Smooth muscle cell (in vitro differentiated cells): Measurements from ENCODE around the gene HARS1. TPM values are rescaled to one million over a fixed set of nuclear protein-coding genes. Genes with fewer than 3 reads are reported as not detected.

ENCODE experiments used
- DNase-seq: peaks from one replicate; lab custom pipeline; 2025; ENCODE audit not compliant: unreplicated experiment; lab: John Stamatoyannopoulos, UW
- H2AFZ ChIP-seq: fragments of 200-600 bp; sonication (generic); 2 replicates; pipeline ENCODE4 v1.6.0; 2016; ENCODE audit warnings: antibody characterized with exemption, low read depth, mild to moderate bottlenecking
- H3F3A ChIP-seq: fragments of 200-600 bp; sonication (generic); 2 replicates; pipeline ENCODE4 v1.6.0; 2017; ENCODE audit warnings: antibody characterized with exemption, low read depth
- H3K27ac ChIP-seq: fragments of 200-600 bp; sonication (generic); 2 replicates; pipeline ENCODE4 v1.5.1; 2016; ENCODE audit warnings: low read depth, mild to moderate bottlenecking
- H3K27me3 ChIP-seq: fragments of 200-600 bp; sonication (generic); 2 replicates; pipeline ENCODE4 v1.6.1; 2016; ENCODE audit warnings: low read depth, mild to moderate bottlenecking
- H3K36me3 ChIP-seq: fragments of 200-600 bp; sonication (generic); 2 replicates; pipeline ENCODE4 v1.5.1; 2016; ENCODE audit warnings: low read depth
- H3K4me1 ChIP-seq: fragments of 200-600 bp; sonication (generic); 2 replicates; pipeline ENCODE4 v1.5.1; 2016; ENCODE audit warnings: low read depth
- H3K4me2 ChIP-seq: fragments of 200-600 bp; sonication (generic); 2 replicates; pipeline ENCODE4 v1.6.0; 2016; ENCODE audit warnings: mild to moderate bottlenecking
- H3K4me3 ChIP-seq: fragments of 200-600 bp; sonication (generic); 2 replicates; pipeline ENCODE4 v1.5.1; 2016; ENCODE audit warnings: mild to moderate bottlenecking
- H3K79me2 ChIP-seq: fragments of 200-600 bp; sonication (generic); 2 replicates; pipeline ENCODE4 v1.6.0; 2016; ENCODE audit warnings: low read depth, mild to moderate bottlenecking
- H3K9ac ChIP-seq: fragments of 200-600 bp; sonication (generic); 2 replicates; pipeline ENCODE4 v1.6.0; 2016; ENCODE audit warnings: low read depth
- H3K9me3 ChIP-seq: fragments of 200-600 bp; sonication (generic); replicated peaks from 2 replicates; pipeline ENCODE4 v1.5.1; 2016; ENCODE audit warnings: low read depth
- H4K20me1 ChIP-seq: fragments of 200-600 bp; sonication (generic); 2 replicates; pipeline ENCODE4 v1.6.0; 2016; ENCODE audit warnings: low read depth
- CTCF ChIP-seq: fragments of 200-600 bp; sonication (generic); IDR thresholded peaks from 2 replicates; pipeline ENCODE4 v1.5.1; 2017; ENCODE audit warnings: borderline replicate concordance, mild to moderate bottlenecking, antibody characterized with exemption; ENCODE audit not compliant: insufficient read depth, poor library complexity, severe bottlenecking
- WGBS: methylation state at CpG from one replicate; pipeline ENCODE4 v1.1.7; 2016; ENCODE audit warnings: low lambda C conversion rate; 5-methylcytosine and 5-hydroxymethylcytosine counted together
- polyA plus RNA-seq: library from polyadenylated mRNA; unstranded; fragments of >200 nt; fragmentation: Nextera tagmentation; extraction: Ambion mirVana; gene quantifications from 2 replicates; pipeline ENCODE4 v1.2.1, GENCODE V29; 2016
- total RNA-seq: library from RNA; depleted of rRNA; stranded (reverse); fragments of >200 nt; gene quantifications from 2 replicates; pipeline ENCODE4 v1.2.3, GENCODE V29; 2014

The HARS1 gene
- total and polyA plus RNA-seq, 2 experiments from 2014 or later: 29.4 to 72.1 TPM

DNA sequence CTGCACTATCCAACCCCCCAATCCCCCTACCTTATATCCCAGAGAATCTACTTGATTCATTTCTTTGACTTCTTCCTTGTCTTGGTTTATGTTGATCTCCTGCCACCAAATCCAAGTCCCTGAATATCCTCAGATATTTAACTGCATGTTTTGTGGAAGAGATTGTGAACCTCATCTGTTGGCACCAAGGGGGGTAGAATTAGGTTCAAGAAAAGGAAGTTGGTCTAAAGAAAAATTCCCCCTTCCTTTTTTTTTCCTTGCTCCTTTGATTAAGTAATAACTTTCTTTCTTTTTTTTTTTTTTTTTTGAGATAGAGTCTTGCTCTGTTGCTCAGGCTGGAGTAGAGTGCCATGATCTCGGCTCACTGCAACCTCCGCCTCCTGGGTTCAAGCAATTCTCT lies 57.7 kb downstream of the HARS1 start:
- TF ChIP-seq CTCF: no peak
- Histone ChIP-seq H3K27me3 (no peaks in the 10 kb centered on the region), H3K79me2 (no peaks in the 10 kb centered on the region), H3F3A (no peaks in the 10 kb centered on the region), H3K9ac (no peak overlapping the region), H3K4me2 (no peak overlapping the region), H3K27ac (no peak overlapping the region), H4K20me1 (no peaks in the 10 kb centered on the region), H3K36me3 (no peaks in the 10 kb centered on the region), H3K9me3 (peaks cover 6% of the 10 kb centered on the region), H3K4me1 (no peaks in the 10 kb centered on the region), H3K4me3 (no peak overlapping the region), H2AFZ (no peak overlapping the region)
- no peak for DNase-seq
- 100% methylated on average over 2 of the region's 2 CpGs for WGBS

- no peak for TF ChIP-seq CTCF
- Histone ChIP-seq H2AFZ (no peak within 1 kb of the TSS), H3K27ac (no peak within 1 kb of the TSS), H3K4me1 (no peaks in the 10 kb centered on the region), H3K27me3 (no peaks in the 10 kb centered on the region), H3K36me3 (no peaks in the 10 kb centered on the region), H3K9ac (no peak within 1 kb of the TSS), H4K20me1 (no peaks in the 10 kb centered on the region), H3F3A (no peaks in the 10 kb centered on the region), H3K4me2 (no peak within 1 kb of the TSS), H3K9me3 (peaks cover 7% of the 10 kb centered on the region), H3K79me2 (no peaks in the 10 kb centered on the region), H3K4me3 (no peak within 1 kb of the TSS)
- DNase-seq: no peak
- 86% methylated on average over 16 of the region's 16 CpGs for WGBS
Observed at GRCh38 chr5:140633021-140633471, 58.1 kb downstream of the HARS1 start, which contains the start of gene CD14. Gene CD14, minus strand, starts transcription at chr5:140633175. Its CDS starts 104 bp downstream, at chr5:140633071.

DNA sequence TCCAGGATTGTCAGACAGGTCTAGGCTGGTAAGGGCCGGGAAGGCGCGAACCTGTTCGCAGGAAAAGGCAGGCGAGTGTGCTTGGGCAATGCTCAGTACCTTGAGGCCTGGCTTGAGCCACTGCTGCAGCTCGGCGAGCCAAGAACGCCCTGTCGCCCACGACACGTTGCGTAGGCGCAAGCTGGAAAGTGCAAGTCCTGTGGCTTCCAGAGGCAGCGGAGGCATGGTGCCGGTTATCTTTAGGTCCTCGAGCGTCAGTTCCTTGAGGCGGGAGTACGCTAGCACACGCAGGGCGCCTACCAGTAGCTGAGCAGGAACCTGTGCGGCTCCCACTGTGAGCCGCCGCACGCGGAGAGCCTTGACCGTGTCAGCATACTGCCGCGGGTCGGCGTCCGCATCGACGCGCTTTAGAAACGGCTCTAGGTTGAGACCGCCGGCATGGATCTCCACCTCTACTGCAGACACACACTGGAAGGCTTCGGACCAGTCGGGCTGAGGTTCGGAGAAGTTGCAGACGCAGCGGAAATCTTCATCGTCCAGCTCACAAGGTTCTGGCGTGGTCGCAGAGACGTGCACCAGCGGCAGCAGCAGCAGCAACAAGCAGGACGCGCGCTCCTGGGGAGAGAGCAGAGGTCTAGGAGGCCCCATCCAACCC lies 58.7 kb downstream of the HARS1 start:
- Histone ChIP-seq H3K4me1 (no peaks in the 10 kb centered on the region), H4K20me1 (no peaks in the 10 kb centered on the region), H2AFZ (no peak overlapping the region), H3K9me3 (peaks cover 8% of the 10 kb centered on the region), H3K4me3 (no peak overlapping the region), H3K9ac (no peak overlapping the region), H3K27me3 (no peaks in the 10 kb centered on the region), H3F3A (no peaks in the 10 kb centered on the region), H3K79me2 (no peaks in the 10 kb centered on the region), H3K27ac (no peak overlapping the region), H3K36me3 (no peaks in the 10 kb centered on the region), H3K4me2 (no peak overlapping the region)
- WGBS: 96% methylated on average over 51 of the region's 51 CpGs
- no peak for DNase-seq
- TF ChIP-seq CTCF: no peak
